Activated CD8-positive, alpha-beta T cell treated with anti-CD3 and anti-CD28 coated beads, Interleukin-2, amount 10 ng/mL, durations not matched to agents 7 days and 5 days (primary cell): ENCODE measurements around the gene SCN7A. TPM values are rescaled to one million over a fixed set of nuclear protein-coding genes. Genes with fewer than 3 reads are reported as not detected.
"Not testable (repeated sequence)": the region's sequence is repeated elsewhere in the genome, so short reads cannot be mapped to it uniquely, and the experiment has no call there.

Experiments
- ATAC-seq: fragments of 150-1000 bp; cut with Tn5 transposase; one replicate; pipeline ENCODE4 v1.10.0; 2021; ENCODE audit warnings: moderate library complexity
- CTCF ChIA-PET: fragments of 350-600 bp; sonication (Branson Sonifier 250); formaldehyde crosslinking; loops from one replicate; lab custom pipeline; 2021; ENCODE audit warnings: antibody characterized with exemption; lab: Charles Lee
- POLR2A ChIA-PET: fragments of 350-600 bp; sonication (Branson Sonifier 250); formaldehyde crosslinking; loops from one replicate; lab custom pipeline; 2021; ENCODE audit warnings: antibody characterized with exemption; lab: Charles Lee
- DNase-seq: peaks from one replicate; pipeline ENCODE4 v3.0.0-alpha.2; 2020
- H3K27ac Mint-ChIP-seq: one replicate; pipeline ENCODE4 v1.8.0; 2021; ENCODE audit warnings: mild to moderate bottlenecking, mixed read lengths
- H3K27me3 Mint-ChIP-seq: one replicate; pipeline ENCODE4 v1.8.0; 2021; ENCODE audit warnings: low read depth, mixed read lengths
- H3K36me3 Mint-ChIP-seq: one replicate; pipeline ENCODE4 v1.8.0; 2021; ENCODE audit warnings: low read depth, mixed read lengths
- H3K4me1 Mint-ChIP-seq: one replicate; pipeline ENCODE4 v1.8.0; 2021; ENCODE audit warnings: low read depth, mixed read lengths
- H3K4me3 Mint-ChIP-seq: one replicate; pipeline ENCODE4 v1.8.0; 2021; ENCODE audit warnings: mild to moderate bottlenecking, mixed read lengths
- H3K9me3 Mint-ChIP-seq: one replicate; pipeline ENCODE4 v1.8.0; 2022; ENCODE audit warnings: mixed read lengths; ENCODE audit not compliant: insufficient read depth
- total RNA-seq, 2 experiments: library from RNA; stranded (reverse); gene quantifications; one replicate each; pipeline ENCODE4 v1.2.3, GENCODE V29; 2021

Gene SCN7A
- total RNA-seq, 2 experiments from 2014 or later = not detected

- ChIA-PET POLR2A (no interaction called here), CTCF (no interaction called here)
- Mint-ChIP-seq H3K9me3 (no peaks in the 10 kb centered on the region), H3K36me3 (no peaks in the 10 kb centered on the region), H3K27me3 (no peaks in the 10 kb centered on the region), H3K4me3 (no peak overlapping the region), H3K27ac (no peak overlapping the region), H3K4me1 (no peaks in the 10 kb centered on the region)
- ATAC-seq = no peak
- DNase-seq = no peak
These were observed 80.8 kb downstream of the SCN7A start for GRCh38 chr2:166413255-166413654.

GRCh38 chr2:166411473-166412230, 82.4 kb downstream of the SCN7A start:
- ChIA-PET POLR2A (no interaction called here), CTCF (no interaction called here)
- H3K27ac Mint-ChIP-seq = no peak overlapping the region
- no peaks in the 10 kb centered on the region for H3K4me1 Mint-ChIP-seq
- no peaks in the 10 kb centered on the region for H3K36me3 Mint-ChIP-seq
- no peak overlapping the region for H3K4me3 Mint-ChIP-seq
- no peaks in the 10 kb centered on the region for H3K27me3 Mint-ChIP-seq
- DNase-seq (no peak), ATAC-seq (no peak)
- H3K9me3 Mint-ChIP-seq = no peaks in the 10 kb centered on the region

GRCh38 chr2:166410828-166411472, 83.1 kb downstream of the SCN7A start:
- ATAC-seq = no peak
- Mint-ChIP-seq H3K4me3 (no peak overlapping the region), H3K4me1 (no peaks in the 10 kb centered on the region), H3K9me3 (no peaks in the 10 kb centered on the region), H3K36me3 (no peaks in the 10 kb centered on the region), H3K27ac (no peak overlapping the region), H3K27me3 (no peaks in the 10 kb centered on the region)
- DNase-seq = no peak
- ChIA-PET CTCF (no interaction called here), POLR2A (no interaction called here)

- H3K4me1 Mint-ChIP-seq, H3K36me3 Mint-ChIP-seq, CTCF ChIA-PET, POLR2A ChIA-PET, H3K27ac Mint-ChIP-seq, H3K9me3 Mint-ChIP-seq, ATAC-seq, H3K4me3 Mint-ChIP-seq, H3K27me3 Mint-ChIP-seq, DNase-seq: not testable (repeated sequence)
These were observed 86.3 kb downstream of the SCN7A start for GRCh38 chr2:166407746-166408145.

- H3K27me3 Mint-ChIP-seq = no peaks in the 10 kb centered on the region
- H3K27ac Mint-ChIP-seq = no peak overlapping the region
- H3K4me3 Mint-ChIP-seq = no peak overlapping the region
- no peak for DNase-seq
- no peaks in the 10 kb centered on the region for H3K9me3 Mint-ChIP-seq
- ATAC-seq = no peak
- H3K36me3 Mint-ChIP-seq = no peaks in the 10 kb centered on the region
- CTCF ChIA-PET = no interaction called here
- POLR2A ChIA-PET = no interaction called here
- H3K4me1 Mint-ChIP-seq = no peaks in the 10 kb centered on the region
These were observed 87.7 kb downstream of the SCN7A start for GRCh38 chr2:166406374-166406773.

GRCh38 chr2:166405569-166405926, 88.5 kb downstream of the SCN7A start:
- POLR2A ChIA-PET = no interaction called here
- no peaks in the 10 kb centered on the region for H3K27me3 Mint-ChIP-seq
- no peaks in the 10 kb centered on the region for H3K36me3 Mint-ChIP-seq
- ATAC-seq (no peak), DNase-seq (no peak)
- CTCF ChIA-PET = no interaction called here
- no peak overlapping the region for H3K27ac Mint-ChIP-seq
- H3K9me3 Mint-ChIP-seq = no peaks in the 10 kb centered on the region
- no peak overlapping the region for H3K4me3 Mint-ChIP-seq
- no peaks in the 10 kb centered on the region for H3K4me1 Mint-ChIP-seq

- ChIA-PET POLR2A (no interaction called here), CTCF (no interaction called here)
- no peak for DNase-seq
- Mint-ChIP-seq H3K36me3 (no peaks in the 10 kb centered on the region), H3K27me3 (no peaks in the 10 kb centered on the region), H3K4me1 (no peaks in the 10 kb centered on the region), H3K9me3 (no peaks in the 10 kb centered on the region), H3K4me3 (no peak overlapping the region), H3K27ac (no peak overlapping the region)
- ATAC-seq = no peak
These were observed 89.0 kb downstream of the SCN7A start for GRCh38 chr2:166404831-166405568.

- H3K36me3 Mint-ChIP-seq = no peaks in the 10 kb centered on the region
- H3K4me1 Mint-ChIP-seq = no peaks in the 10 kb centered on the region
- DNase-seq (no peak), ATAC-seq (no peak)
- POLR2A ChIA-PET = no interaction called here
- no peak overlapping the region for H3K27ac Mint-ChIP-seq
- H3K4me3 Mint-ChIP-seq = no peak overlapping the region
- no peaks in the 10 kb centered on the region for H3K27me3 Mint-ChIP-seq
- CTCF ChIA-PET = no interaction called here
- no peaks in the 10 kb centered on the region for H3K9me3 Mint-ChIP-seq
These were observed 99.8 kb downstream of the SCN7A start for GRCh38 chr2:166394245-166394644.

GRCh38 chr2:166393008-166393407, 101.0 kb downstream of the SCN7A start:
- Mint-ChIP-seq H3K27me3 (no peaks in the 10 kb centered on the region), H3K27ac (no peak overlapping the region), H3K4me3 (no peak overlapping the region), H3K36me3 (no peaks in the 10 kb centered on the region), H3K9me3 (no peaks in the 10 kb centered on the region), H3K4me1 (no peaks in the 10 kb centered on the region)
- ATAC-seq (no peak), DNase-seq (no peak)
- ChIA-PET POLR2A (no interaction called here), CTCF (no interaction called here)

GRCh38 chr2:166388481-166389070, 105.5 kb downstream of the SCN7A start:
- ChIA-PET CTCF (interaction anchor here (1.3 kb wide), 1 partner anchor 27 kb away, joined by 4 read pairs; no protein-coding TSS in a partner anchor), POLR2A (no interaction called here)
- H3K27me3 Mint-ChIP-seq = no peaks in the 10 kb centered on the region
- H3K4me1 Mint-ChIP-seq = no peaks in the 10 kb centered on the region
- no peak overlapping the region for H3K27ac Mint-ChIP-seq
- DNase-seq (no peak), ATAC-seq (no peak)
- H3K36me3 Mint-ChIP-seq = no peaks in the 10 kb centered on the region
- no peak overlapping the region for H3K4me3 Mint-ChIP-seq
- no peaks in the 10 kb centered on the region for H3K9me3 Mint-ChIP-seq

GRCh38 chr2:166385313-166385712, 108.7 kb downstream of the SCN7A start:
- no peaks in the 10 kb centered on the region for H3K36me3 Mint-ChIP-seq
- no peak overlapping the region for H3K27ac Mint-ChIP-seq
- ATAC-seq = no peak
- no peaks in the 10 kb centered on the region for H3K27me3 Mint-ChIP-seq
- DNase-seq = no peak
- CTCF ChIA-PET = interaction anchor here (1.1 to 2.4 kb wide), 4 partner anchors 17 to 32 kb away, joined by 3 to 8 read pairs (median 4); no protein-coding TSS in a partner anchor
- no peaks in the 10 kb centered on the region for H3K9me3 Mint-ChIP-seq
- POLR2A ChIA-PET = no interaction called here
- H3K4me3 Mint-ChIP-seq = no peak overlapping the region
- no peaks in the 10 kb centered on the region for H3K4me1 Mint-ChIP-seq

- H3K4me1 Mint-ChIP-seq = no peaks in the 10 kb centered on the region
- CTCF ChIA-PET = interaction anchor here (1.1 to 2.4 kb wide), 3 partner anchors 24 to 33 kb away, joined by 3 to 8 read pairs (median 3); no protein-coding TSS in a partner anchor
- H3K27me3 Mint-ChIP-seq = peaks cover 4% of the 10 kb centered on the region
- H3K27ac Mint-ChIP-seq = no peak overlapping the region
- H3K9me3 Mint-ChIP-seq = no peaks in the 10 kb centered on the region
- no peak overlapping the region for H3K4me3 Mint-ChIP-seq
- no peaks in the 10 kb centered on the region for H3K36me3 Mint-ChIP-seq
- ATAC-seq (no peak), DNase-seq (no peak)
- POLR2A ChIA-PET = no interaction called here
These were observed 109.3 kb downstream of the SCN7A start for GRCh38 chr2:166384774-166385173.
